Brain microvascular endothelial cell (primary cell): Measurements from ENCODE around the gene GINS3.

Source experiments
- DNase-seq: peaks from one replicate; pipeline ENCODE4 v3.0.0-alpha.2; 2020
- H3K27ac ChIP-seq: fragments of 250-450 bp; sonication (Bioruptor Pico); 2 replicates; pipeline ENCODE4 v1.5.1; 2020; ENCODE audit warnings: mild to moderate bottlenecking, moderate library complexity
- H3K27me3 ChIP-seq: fragments of 250-450 bp; sonication (Bioruptor Pico); replicated peaks from 2 replicates; pipeline ENCODE4 v1.5.1; 2020; ENCODE audit warnings: mild to moderate bottlenecking
- H3K36me3 ChIP-seq: fragments of 250-450 bp; sonication (Bioruptor Pico); replicated peaks from 2 replicates; pipeline ENCODE4 v1.5.1; 2020; ENCODE audit warnings: mild to moderate bottlenecking
- H3K4me3 ChIP-seq: 2 replicates; pipeline ENCODE4 v1.5.1; 2011; ENCODE audit warnings: low read depth, mild to moderate bottlenecking, control low read depth, low read length, moderate library complexity
- in situ Hi-C: cut with HindIII; loops from 2 replicates; pipeline ENCODE4 v1.10.0; 2017; ENCODE audit warnings: low sequenced_read_pairs, low pct_ligation_motif_present
- TF ChIP-seq, protein P1 (sequence below): IDR thresholded peaks from 2 replicates; pipeline ENCODE4 v1.5.1; 2011; ENCODE audit warnings: low read depth, mild to moderate bottlenecking, moderate library complexity, low read length, control low read depth, inconsistent platforms; ENCODE audit errors: missing control alignments

GINS3 gene

DNA sequence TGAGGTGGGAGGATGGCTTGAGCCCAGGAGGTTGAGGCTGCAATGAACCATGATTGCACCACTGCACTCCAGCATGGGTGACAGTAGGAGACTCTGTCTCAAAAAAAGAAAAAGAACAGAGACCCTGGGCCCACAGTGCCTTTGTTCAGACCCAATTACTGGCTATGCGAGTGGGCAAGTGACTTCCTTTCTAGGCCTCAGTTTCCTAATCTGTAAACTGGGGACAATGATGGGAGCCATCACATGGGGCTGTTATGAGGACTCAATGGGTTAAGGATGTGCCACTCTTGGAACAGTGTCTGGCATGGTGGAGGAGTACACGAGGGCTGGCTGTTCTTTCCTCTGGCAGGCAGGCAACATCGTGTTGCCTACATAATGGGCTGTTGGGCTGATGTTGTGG is 60.4 kb downstream of the GINS3 start:
- in situ Hi-C loops: no loop called here
- no peak for DNase-seq
- Histone ChIP-seq H3K4me3 (no peak overlapping the region), H3K27me3 (no peaks in the 10 kb centered on the region), H3K27ac (no peak overlapping the region), H3K36me3 (no peaks in the 10 kb centered on the region)
- TF ChIP-seq, protein P1, sequence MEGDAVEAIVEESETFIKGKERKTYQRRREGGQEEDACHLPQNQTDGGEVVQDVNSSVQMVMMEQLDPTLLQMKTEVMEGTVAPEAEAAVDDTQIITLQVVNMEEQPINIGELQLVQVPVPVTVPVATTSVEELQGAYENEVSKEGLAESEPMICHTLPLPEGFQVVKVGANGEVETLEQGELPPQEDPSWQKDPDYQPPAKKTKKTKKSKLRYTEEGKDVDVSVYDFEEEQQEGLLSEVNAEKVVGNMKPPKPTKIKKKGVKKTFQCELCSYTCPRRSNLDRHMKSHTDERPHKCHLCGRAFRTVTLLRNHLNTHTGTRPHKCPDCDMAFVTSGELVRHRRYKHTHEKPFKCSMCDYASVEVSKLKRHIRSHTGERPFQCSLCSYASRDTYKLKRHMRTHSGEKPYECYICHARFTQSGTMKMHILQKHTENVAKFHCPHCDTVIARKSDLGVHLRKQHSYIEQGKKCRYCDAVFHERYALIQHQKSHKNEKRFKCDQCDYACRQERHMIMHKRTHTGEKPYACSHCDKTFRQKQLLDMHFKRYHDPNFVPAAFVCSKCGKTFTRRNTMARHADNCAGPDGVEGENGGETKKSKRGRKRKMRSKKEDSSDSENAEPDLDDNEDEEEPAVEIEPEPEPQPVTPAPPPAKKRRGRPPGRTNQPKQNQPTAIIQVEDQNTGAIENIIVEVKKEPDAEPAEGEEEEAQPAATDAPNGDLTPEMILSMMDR: no peak

GRCh38 chr16:58454178-58454577 is 61.9 kb downstream of the GINS3 start:
- in situ Hi-C loops: no loop called here
- no peak for DNase-seq
- H3K36me3 ChIP-seq: no peaks in the 10 kb centered on the region

GRCh38 chr16:58454856-58455255 is 62.6 kb downstream of the GINS3 start:
- no peak for DNase-seq
- no peak overlapping the region for H3K4me3 ChIP-seq
- TF ChIP-seq, protein P1: no peak
- H3K36me3 ChIP-seq: no peaks in the 10 kb centered on the region
- no peak overlapping the region for H3K27ac ChIP-seq
- H3K27me3 ChIP-seq: no peaks in the 10 kb centered on the region
- in situ Hi-C loops: no loop called here

More at GRCh38 chr16:58454178-58454577, 61.9 kb downstream of the GINS3 start:
- TF ChIP-seq, protein P1: no peak
- Histone ChIP-seq H3K27me3 (no peaks in the 10 kb centered on the region), H3K27ac (no peak overlapping the region), H3K4me3 (no peak overlapping the region)
